Upper lobe of left lung (tissue), 6 donors: ENCODE results near the gene KIAA1217. TPM values are rescaled to one million over a fixed set of nuclear protein-coding genes. Genes with fewer than 3 reads are reported as not detected.
A peak's percentile ranks its signal among the peaks of the same experiment; 100 is the strongest.

Source experiments
- ATAC-seq, 2 donors: fragments of 200-7000 bp; cut with Tn5 transposase; one replicate each; pipeline ENCODE4 v1.9.1; 2022; ENCODE audit warnings: mild to moderate bottlenecking in 2 of 2, moderate library complexity in 2 of 2; ENCODE audit not compliant: low FRiP score in 2 of 2
- DNase-seq, 2 donors: peaks; one replicate each; pipeline ENCODE4 v3.0.0-alpha.2; 2019 to 2020
- H3K27ac ChIP-seq, 4 donors: fragments of 200-600 bp; sonication (generic); one replicate each; pipeline ENCODE4 v1.5.1; 2016 to 2019
- H3K27me3 ChIP-seq, 4 donors: fragments of 200-600 bp; sonication (generic); one replicate each; pipeline ENCODE4 v1.5.1; 2017 to 2019
- H3K36me3 ChIP-seq, 4 donors: fragments of 200-600 bp; sonication (generic); one replicate each; pipeline ENCODE4 v1.5.1; 2016 to 2019
- H3K4me1 ChIP-seq, 4 donors: fragments of 200-600 bp; sonication (generic); one replicate each; pipeline ENCODE4 v1.5.1; 2018 to 2019
- H3K4me3 ChIP-seq, 4 donors: fragments of 200-600 bp; sonication (generic); one replicate each; pipeline ENCODE4 v1.5.1; 2017 to 2019; ENCODE audit warnings: mild to moderate bottlenecking in 2 of 4, moderate library complexity in 1 of 4
- H3K9me3 ChIP-seq, 4 donors: fragments of 200-600 bp; sonication (generic); one replicate each; pipeline ENCODE4 v1.5.1; 2018 to 2019
- EP300 ChIP-seq, 4 donors: sonication (generic); formaldehyde crosslinking; IDR thresholded peaks; one replicate each; pipeline ENCODE4 v1.5.1; 2017; ENCODE audit warnings: antibody characterized with exemption in 4 of 4, control low read depth in 2 of 4
- POLR2A ChIP-seq, 4 donors: fragments of 450-650 bp; IDR thresholded peaks; one replicate each; pipeline ENCODE4 v1.5.1; 2016 to 2017; ENCODE audit warnings: antibody characterized with exemption in 4 of 4, mild to moderate bottlenecking in 2 of 4
- POLR2AphosphoS5 ChIP-seq, 2 donors: sonication (generic); formaldehyde crosslinking; IDR thresholded peaks; one replicate each; pipeline ENCODE4 v1.5.1; 2017; ENCODE audit warnings: antibody characterized with exemption in 2 of 2
- WGBS, 2 donors: methylation state at CpG; one replicate each; pipeline ENCODE4 v1.1.5; 2017 to 2018; 5-methylcytosine and 5-hydroxymethylcytosine counted together
- total RNA-seq, 6 donors: library from RNA; depleted of rRNA in 4 of 6; stranded (reverse); fragments of >200 nt in 4 of 6; gene quantifications; one replicate each; pipeline versions ENCODE4 v1.1.0 to v1.2.1, GENCODE V29; 2016 to 2021
- TF ChIP-seq, protein P1 (sequence below), 6 experiments: fragments of 450-650 bp in 4 of 6; fragments of 200-600 bp in 2 of 6; sonication (generic) in 2 of 6; IDR thresholded peaks; one replicate each; pipeline ENCODE4 v1.5.1; 2016 to 2019; ENCODE audit warnings: antibody characterized with exemption in 6 of 6
- donor health status: DM: no; HTN: no; CAD: no; lungs with moderate emphysema.
- donor health status: DM: no; HTN: yes; CAD: no; lungs with severe emphysema.

KIAA1217 gene
- total RNA-seq, 6 donors from 2014 or later, result 18.4 to 109 (median 41.0) TPM

DNA sequence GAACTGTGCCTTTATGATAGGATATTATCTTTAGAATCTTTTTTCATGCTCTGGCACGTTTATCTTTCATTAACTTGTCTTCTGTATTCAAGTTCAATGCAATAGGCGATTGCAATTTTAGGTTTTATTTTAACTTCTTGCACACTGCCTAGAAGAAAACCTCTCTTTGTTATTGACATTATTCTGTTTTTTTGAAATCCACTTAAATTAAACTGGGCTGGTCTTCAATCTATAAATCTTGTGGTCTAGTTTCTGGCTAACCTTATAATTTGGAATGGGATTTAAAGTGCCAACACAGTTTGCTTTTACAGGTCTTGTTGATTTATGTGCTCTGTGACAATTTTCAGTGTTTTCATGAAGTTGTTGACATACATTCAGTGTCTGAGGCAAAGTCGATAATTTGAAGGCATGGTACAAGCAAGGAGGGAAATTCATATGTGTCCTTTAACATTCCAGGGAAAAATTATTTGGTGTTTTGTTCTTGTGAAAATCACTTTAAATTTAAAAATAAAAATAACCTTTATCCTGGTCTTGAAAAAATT is 240.9 kb downstream of the KIAA1217 start:
- Histone ChIP-seq H3K4me3 (peak overlapping the region in 2 of 4 donors; percentile 5 to 32), H3K27ac (peak overlapping the region in 2 of 4 donors; percentile 51 to 58), H3K4me1 (peaks cover 7 to 19% (median 12%) of the 10 kb centered on the region in 4 donors), H3K9me3 (no peaks in the 10 kb centered on the region), H3K27me3 (no peaks in the 10 kb centered on the region), H3K36me3 (no peaks in the 10 kb centered on the region)
- DNase-seq (no peak), ATAC-seq (no peak)
- 36 to 40% methylated on average over 3 of the region's 3 CpGs for WGBS, 2 donors
- TF ChIP-seq EP300 (IDR thresholded peaks at IDR 0.05), result no peak
- TF ChIP-seq, protein P1, sequence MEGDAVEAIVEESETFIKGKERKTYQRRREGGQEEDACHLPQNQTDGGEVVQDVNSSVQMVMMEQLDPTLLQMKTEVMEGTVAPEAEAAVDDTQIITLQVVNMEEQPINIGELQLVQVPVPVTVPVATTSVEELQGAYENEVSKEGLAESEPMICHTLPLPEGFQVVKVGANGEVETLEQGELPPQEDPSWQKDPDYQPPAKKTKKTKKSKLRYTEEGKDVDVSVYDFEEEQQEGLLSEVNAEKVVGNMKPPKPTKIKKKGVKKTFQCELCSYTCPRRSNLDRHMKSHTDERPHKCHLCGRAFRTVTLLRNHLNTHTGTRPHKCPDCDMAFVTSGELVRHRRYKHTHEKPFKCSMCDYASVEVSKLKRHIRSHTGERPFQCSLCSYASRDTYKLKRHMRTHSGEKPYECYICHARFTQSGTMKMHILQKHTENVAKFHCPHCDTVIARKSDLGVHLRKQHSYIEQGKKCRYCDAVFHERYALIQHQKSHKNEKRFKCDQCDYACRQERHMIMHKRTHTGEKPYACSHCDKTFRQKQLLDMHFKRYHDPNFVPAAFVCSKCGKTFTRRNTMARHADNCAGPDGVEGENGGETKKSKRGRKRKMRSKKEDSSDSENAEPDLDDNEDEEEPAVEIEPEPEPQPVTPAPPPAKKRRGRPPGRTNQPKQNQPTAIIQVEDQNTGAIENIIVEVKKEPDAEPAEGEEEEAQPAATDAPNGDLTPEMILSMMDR (IDR thresholded peaks at IDR 0.05), result no peak
- no peak for TF ChIP-seq POLR2AphosphoS5 (IDR thresholded peaks at IDR 0.05)
- no peak for TF ChIP-seq POLR2A (IDR thresholded peaks at IDR 0.05)

- 74 to 81% methylated on average over 4 of the region's 4 CpGs for WGBS, 2 donors
- H3K27me3 ChIP-seq, result no peaks in the 10 kb centered on the region
- DNase-seq (no peak), ATAC-seq (no peak)
- H3K4me1 ChIP-seq, result peaks cover 7 to 19% (median 12%) of the 10 kb centered on the region in 4 donors
- no peaks in the 10 kb centered on the region for H3K36me3 ChIP-seq
- no peak overlapping the region for H3K27ac ChIP-seq
- H3K4me3 ChIP-seq, result no peak overlapping the region
- H3K9me3 ChIP-seq, result no peaks in the 10 kb centered on the region
- TF ChIP-seq POLR2AphosphoS5 (IDR thresholded peaks at IDR 0.05) (no peak), POLR2A (IDR thresholded peaks at IDR 0.05) (no peak), EP300 (IDR thresholded peaks at IDR 0.05) (no peak)
- TF ChIP-seq, protein P1 (IDR thresholded peaks at IDR 0.05), result no peak
Measured at GRCh38 chr10:24451325-24451820, 242.4 kb downstream of the KIAA1217 start.

DNA sequence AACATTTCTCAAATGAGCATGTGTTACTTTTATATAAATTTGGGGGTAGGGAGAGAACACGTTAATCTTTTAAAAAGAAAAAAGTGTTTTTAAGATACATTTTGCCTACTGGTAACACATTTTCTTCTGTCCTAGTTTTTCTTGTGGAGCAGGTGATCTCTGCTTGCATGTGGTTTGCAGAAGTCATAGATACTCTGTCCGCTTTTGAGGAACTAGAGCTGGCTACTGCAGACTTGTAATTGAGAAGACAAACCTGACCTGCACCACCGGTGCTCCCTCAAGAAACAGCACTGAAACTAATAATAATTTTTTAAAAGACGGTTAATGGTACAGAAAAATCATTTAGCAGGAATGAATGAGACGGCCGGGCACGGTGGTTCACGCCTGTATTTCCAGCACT is 243.1 kb downstream of the KIAA1217 start:
- H3K36me3 ChIP-seq, result no peaks in the 10 kb centered on the region
- no peak overlapping the region for H3K27ac ChIP-seq
- no peak for TF ChIP-seq EP300 (IDR thresholded peaks at IDR 0.05)
- TF ChIP-seq POLR2AphosphoS5 (IDR thresholded peaks at IDR 0.05), result no peak
- TF ChIP-seq, protein P1 (IDR thresholded peaks at IDR 0.05), result no peak
- no peak for TF ChIP-seq POLR2A (IDR thresholded peaks at IDR 0.05)
- H3K27me3 ChIP-seq, result no peaks in the 10 kb centered on the region
- ATAC-seq, result no peak
- peaks cover 7 to 20% (median 12%) of the 10 kb centered on the region in 4 donors for H3K4me1 ChIP-seq
- H3K9me3 ChIP-seq, result no peaks in the 10 kb centered on the region
- 88 to 91% methylated on average over 8 of the region's 8 CpGs for WGBS, 2 donors
- no peak for DNase-seq
- no peak overlapping the region for H3K4me3 ChIP-seq

DNA sequence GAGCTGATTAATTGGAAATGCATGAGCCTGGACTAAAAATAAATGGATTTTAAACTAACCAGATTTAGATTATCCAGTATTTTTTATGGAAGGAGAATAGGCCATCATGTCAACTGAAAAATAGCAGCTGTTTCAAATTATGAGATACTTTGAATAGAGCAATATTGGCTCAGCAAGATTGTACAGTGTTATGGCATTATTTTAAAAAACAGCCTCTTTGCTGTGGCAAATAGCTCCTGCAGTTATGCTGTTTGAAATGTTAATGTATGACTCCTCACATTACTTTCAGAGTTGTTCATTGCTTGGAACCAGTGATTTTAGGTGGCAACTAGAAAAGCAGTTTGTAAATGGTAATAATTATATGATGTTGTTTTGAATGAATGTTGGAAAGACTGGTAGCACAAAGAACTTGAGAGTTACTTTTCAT is 244.5 kb downstream of the KIAA1217 start:
- Histone ChIP-seq H3K9me3 (no peaks in the 10 kb centered on the region), H3K4me3 (no peak overlapping the region), H3K27me3 (no peaks in the 10 kb centered on the region), H3K27ac (no peak overlapping the region), H3K4me1 (peaks cover 8 to 31% (median 14%) of the 10 kb centered on the region in 4 donors), H3K36me3 (no peaks in the 10 kb centered on the region)
- no peak for ATAC-seq
- DNase-seq, result no peak
- TF ChIP-seq EP300 (IDR thresholded peaks at IDR 0.05) (no peak), POLR2A (IDR thresholded peaks at IDR 0.05) (no peak), POLR2AphosphoS5 (IDR thresholded peaks at IDR 0.05) (no peak)
- TF ChIP-seq, protein P1 (IDR thresholded peaks at IDR 0.05), result no peak

GRCh38 chr10:24453973-24454372 is 245.0 kb downstream of the KIAA1217 start:
- Histone ChIP-seq H3K4me3 (no peak overlapping the region), H3K36me3 (no peaks in the 10 kb centered on the region), H3K4me1 (peaks cover 3 to 26% (median 11%) of the 10 kb centered on the region in 4 donors), H3K27me3 (no peaks in the 10 kb centered on the region), H3K27ac (no peak overlapping the region), H3K9me3 (no peaks in the 10 kb centered on the region)
- TF ChIP-seq, protein P1 (IDR thresholded peaks at IDR 0.05), result no peak
- TF ChIP-seq EP300 (IDR thresholded peaks at IDR 0.05) (no peak), POLR2AphosphoS5 (IDR thresholded peaks at IDR 0.05) (no peak), POLR2A (IDR thresholded peaks at IDR 0.05) (no peak)
- DNase-seq (no peak), ATAC-seq (no peak)
- 68 to 74% methylated on average over 4 of the region's 4 CpGs for WGBS, 2 donors
